HK-2 (cell line): ENCODE results near the gene CACNA1F.

Source experiments
- DNase-seq: peaks from one replicate; pipeline ENCODE4 v3.0.0-alpha.2; 2018; ENCODE audit not compliant: unreplicated experiment

The CACNA1F gene

DNA sequence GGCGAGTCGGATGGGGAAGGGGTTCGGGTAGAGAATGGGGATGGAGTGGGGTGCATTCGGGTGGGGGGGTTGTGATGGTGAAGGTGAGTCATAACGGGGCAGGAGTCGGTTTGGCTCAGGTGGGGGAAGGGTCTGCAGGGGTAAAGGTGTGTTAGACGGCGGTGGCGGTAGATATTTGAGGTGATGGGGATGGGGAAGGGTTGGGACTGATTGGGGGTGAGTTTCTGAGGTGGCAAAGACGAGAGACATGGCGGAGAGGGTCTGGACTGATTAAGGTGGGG is 33.9 kb downstream of the CACNA1F start:
- DNase-seq, result no peak

DNA sequence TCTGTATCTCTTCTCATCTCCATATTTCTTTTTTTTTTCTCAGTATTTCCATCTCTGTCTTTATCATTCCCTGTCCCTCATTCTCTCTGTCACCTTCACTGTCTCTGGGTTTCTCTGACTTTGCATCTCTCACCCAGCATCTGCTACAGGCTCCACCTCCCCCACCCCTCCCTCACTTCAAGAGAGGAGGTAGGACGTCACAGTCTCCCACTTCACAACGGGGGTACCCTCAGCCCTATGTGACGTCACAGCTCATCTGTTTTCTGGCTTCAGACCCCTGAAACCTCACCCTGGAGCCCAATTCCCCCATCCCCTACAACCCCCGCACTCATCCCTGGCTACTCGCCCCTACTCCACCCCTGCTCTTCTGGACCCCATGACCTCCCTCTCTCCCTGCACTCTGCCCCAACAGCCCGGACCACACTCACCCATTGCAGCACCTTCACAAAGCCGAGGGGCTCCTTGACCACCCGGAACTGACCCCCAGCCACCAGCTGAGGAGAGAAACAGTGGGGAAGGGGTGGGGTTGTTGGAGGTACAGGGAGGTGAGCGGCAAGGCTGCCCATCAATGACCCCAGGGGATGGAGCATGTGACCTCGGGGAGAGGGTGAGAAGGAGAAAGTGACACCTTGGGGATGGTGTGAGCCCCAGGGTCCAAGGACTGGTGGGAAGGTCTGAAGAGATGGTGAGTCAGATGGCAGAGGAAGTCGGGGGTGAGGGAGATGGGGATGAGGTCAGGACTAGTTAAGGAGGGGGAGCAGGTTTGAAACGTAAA is 34.4 kb downstream of the CACNA1F start:
- DNase-seq, result no peak

DNA sequence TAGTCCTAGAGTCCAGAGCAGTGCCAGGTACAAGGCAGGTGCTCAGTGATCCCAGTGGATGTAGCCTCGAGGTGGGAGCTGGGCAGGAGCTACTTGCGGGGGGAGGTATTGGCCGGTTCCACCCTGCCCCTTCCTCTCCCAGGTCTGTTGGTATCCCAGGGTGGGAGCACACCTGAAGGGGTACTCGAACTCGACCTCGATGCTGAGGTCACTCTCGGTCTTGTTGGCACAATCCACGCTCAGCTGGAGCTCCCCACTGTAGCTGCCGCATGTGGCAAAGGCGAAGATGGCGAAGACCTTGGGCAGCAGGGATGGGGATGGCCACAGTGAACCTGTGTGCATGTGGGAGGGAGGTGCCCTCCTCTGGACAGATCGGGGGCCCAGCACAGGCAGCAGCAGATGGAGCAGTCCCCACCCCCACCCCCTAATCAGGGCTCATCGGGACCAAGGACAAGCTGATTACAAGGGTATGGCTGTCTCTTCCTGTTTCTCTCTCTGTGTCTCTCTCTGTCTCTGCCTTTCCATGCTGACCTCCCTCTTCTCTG is 35.5 kb downstream of the CACNA1F start:
- no peak for DNase-seq

- DNase-seq, result no peak
Observed at GRCh38 chrX:49193542-49193964, 39.6 kb downstream of the CACNA1F start.

GRCh38 chrX:49192722-49193328 is 40.3 kb downstream of the CACNA1F start:
- DNase-seq, result no peak

DNA sequence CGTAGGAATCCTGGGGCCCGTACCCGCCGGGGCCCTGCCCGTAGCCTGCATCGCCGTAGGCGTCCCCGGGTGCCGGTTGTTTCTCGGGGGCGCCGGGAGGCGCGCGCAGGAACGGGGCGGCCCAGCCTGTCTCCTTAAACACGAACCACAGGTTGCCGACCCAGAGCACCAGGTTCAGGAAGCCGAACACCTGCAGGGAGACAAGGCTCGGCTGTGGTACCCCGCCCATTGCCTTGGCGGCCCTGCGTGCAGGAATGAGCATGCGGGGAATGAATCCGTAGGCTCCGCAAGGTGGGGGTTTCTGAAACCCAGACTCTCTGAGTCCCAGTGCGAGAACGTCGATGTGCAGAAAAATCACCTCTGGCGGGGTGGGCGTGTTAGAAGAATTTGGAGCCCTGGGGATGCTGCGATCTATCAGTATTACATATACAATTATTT is 41.5 kb downstream of the CACNA1F start:
- no peak for DNase-seq

GRCh38 chrX:49190821-49191573 is 42.1 kb downstream of the CACNA1F start:
- peak; percentile 91 for DNase-seq

DNA sequence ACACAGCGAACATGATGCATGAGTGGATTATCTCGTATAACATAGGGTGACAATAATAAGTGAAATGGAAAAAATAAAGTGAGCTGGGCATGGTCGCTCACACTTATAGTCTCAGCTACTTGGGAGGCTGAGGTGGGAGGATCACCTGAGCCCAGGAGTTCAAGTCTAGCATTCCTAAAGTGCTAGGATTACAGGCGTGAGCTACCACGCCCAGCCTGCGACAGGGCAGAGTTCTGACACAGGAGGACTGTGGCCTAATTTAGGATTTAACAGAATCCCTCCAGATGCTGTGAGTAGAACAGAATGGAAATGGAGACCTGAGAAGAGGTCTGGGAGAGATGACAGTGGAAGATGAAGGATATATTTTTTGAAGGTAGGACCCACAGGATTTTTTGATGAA is 43.5 kb downstream of the CACNA1F start:
- DNase-seq, result no peak

GRCh38 chrX:49188468-49189076 is 44.6 kb downstream of the CACNA1F start:
- no peak for DNase-seq

- DNase-seq, result no peak
Observed at GRCh38 chrX:49187526-49187925, 45.6 kb downstream of the CACNA1F start.

GRCh38 chrX:49187028-49187394 is 46.1 kb downstream of the CACNA1F start:
- DNase-seq, result no peak

DNA sequence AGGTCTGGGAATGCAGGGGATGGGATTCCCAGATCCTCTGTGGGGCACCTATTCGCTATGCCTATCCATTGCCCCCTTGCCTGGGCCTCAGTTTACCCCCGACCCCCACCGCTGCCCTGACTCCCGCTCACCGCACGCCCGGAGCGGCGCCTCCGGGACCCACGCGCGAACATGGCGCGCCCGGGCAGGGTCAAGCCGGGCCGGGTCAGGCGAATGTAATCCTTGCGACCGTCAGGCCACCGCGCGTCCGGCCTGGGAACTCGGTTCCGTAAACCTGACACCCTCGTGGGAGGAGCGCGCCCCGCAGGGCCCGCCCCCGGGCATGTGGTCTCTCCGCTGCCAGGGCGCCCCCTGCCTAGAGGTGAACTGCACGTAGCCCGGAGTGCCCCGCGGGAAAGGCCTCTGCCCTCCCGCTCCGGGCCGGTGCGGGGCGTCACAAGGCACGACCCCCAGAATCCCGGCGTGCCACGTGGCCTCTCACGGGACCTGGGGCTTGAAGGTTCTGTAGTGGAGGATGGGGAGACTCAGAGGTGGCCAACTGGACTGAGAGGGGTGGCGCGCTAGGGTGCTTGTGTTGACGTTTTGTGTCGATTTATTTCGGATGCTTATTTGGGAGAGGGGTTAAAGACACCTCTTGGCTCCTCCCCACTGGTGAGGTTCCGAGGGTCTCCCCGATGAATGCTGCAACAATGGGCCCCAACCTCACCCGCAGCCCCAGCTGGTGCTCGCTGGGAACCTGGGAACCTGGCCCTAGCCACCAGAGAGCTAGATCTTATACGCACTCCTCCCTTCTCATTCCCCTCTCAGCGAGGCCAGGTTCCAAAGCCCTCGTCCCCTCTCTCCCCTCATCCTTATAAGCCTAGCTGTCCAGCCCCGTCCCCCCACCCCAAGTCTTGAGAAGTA is 46.8 kb downstream of the CACNA1F start, which contains the start of gene PRICKLE3:
Gene PRICKLE3 (minus strand): TSS at position 249 of the 903 bp plus-strand sequence. CDS start 76 bp downstream, at position 173.
- DNase-seq, result peak; percentile 80

GRCh38 chrX:49184294-49185281 is 48.6 kb downstream of the CACNA1F start:
- DNase-seq, result no peak

- DNase-seq, result no peak
Observed at GRCh38 chrX:49183701-49184281, 49.3 kb downstream of the CACNA1F start.

DNA sequence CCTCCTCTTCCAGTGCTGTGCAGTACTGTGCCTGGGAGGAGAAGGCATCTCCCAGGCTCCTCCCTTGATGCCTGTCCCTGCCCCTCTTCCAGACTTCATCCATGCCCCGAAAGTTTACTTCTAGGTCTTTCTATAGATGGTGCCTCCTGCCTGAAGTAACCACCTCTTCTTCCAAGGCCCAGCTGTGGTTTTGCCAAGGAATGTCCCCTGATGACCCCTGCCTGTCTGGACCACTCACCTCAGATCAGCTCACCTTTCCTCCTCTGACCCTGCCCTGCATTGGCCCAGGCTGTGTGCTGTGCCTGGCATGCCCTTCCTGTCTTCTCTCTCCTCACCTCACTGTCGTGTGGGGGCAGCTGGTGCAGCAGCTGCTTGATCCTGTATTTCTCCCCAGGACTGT is 53.8 kb downstream of the CACNA1F start:
- DNase-seq, result no peak

- no peak for DNase-seq
Observed at GRCh38 chrX:49178537-49178936, 54.6 kb downstream of the CACNA1F start.

DNA sequence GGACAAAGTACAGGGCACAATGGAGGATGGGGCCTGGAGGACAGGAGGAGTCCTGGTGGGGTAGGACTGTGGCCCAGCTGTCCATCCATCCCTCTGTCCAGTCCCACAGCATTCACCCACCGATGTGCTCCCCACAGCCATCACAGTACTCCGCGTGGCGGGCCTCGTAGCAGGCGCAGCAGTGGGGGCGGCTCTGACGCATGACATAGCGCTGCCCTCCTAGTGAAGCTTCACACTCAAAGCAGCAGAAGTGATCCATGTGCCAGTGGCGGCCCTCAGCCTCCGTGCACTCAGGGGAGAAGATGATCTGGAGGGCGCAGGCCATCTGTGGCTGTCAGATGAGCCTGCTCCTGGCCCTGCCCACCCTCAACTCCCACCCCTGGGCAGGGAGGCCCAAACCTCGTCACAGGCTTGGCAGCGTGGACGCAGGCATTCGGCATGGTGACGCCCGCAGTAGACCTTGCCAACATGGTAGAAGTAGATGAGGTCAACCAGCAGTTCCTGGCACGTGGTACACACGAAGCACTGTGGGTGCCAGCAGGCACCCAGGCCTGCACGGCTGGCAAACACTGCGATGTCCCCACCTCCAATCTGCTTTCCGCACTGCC is 55.2 kb downstream of the CACNA1F start:
- DNase-seq, result no peak

DNA sequence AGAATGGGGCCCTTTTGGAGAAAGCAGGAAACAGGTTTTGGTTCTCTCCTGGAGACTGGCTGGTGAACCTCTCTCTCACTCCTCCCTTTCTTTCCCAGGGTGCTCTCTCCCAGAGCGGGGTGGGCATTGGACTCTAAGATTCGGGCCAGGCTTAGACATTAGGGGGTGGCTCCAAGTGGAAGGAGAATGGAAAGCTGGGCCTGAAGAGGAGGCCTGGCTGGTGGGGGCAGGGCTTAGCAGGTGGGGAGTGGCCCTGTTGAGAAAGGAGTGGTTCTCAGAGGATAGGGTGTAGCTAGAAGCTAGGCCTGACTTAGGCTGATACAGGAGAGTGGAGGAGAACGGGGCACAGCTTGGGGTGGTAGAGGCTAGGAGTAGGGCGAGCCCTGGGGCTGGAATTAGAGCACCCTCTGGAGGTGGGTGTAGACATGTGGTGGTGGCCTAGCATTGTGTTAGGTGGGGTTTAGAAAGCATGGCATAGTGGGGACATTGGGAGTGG is 55.8 kb downstream of the CACNA1F start:
- no peak for DNase-seq
